ENCODE measurements around the gene CISD2.
"Not testable (repeated sequence)": the region's sequence is repeated elsewhere in the genome, so short reads cannot be mapped to it uniquely, and the experiment has no call there.

Gene CISD2

GRCh38 chr4:102850370-102850769, 18.4 kb upstream of the CISD2 start:
- no peak for DNase-seq (ENCODE audit: low read depth)

GRCh38 chr4:102858828-102859464, 9.8 kb upstream of the CISD2 start:
- no peak for DNase-seq (ENCODE audit: low read depth)

GRCh38 chr4:102860611-102861324, 8.0 kb upstream of the CISD2 start:
- DNase-seq (ENCODE audit: low read depth) = no peak

- DNase-seq (ENCODE audit: low read depth) = no peak
Observed at GRCh38 chr4:102862016-102862415, 6.8 kb upstream of the CISD2 start.

- no peak for DNase-seq (ENCODE audit: low read depth)
Observed at GRCh38 chr4:102862747-102863146, 6.0 kb upstream of the CISD2 start.

GRCh38 chr4:102865327-102865726, 3.5 kb upstream of the CISD2 start:
- not testable (repeated sequence) for DNase-seq (ENCODE audit: low read depth)

GRCh38 chr4:102867278-102868152, 1.3 kb upstream of the CISD2 start:
- DNase-seq (ENCODE audit: low read depth) = no peak

- no peak for DNase-seq (ENCODE audit: low read depth)
Observed at GRCh38 chr4:102868153-102868780, 525 bp upstream of the CISD2 start.

GRCh38 chr4:102869569-102870197, 891 bp downstream of the CISD2 start:
- no peak for DNase-seq (ENCODE audit: low read depth)

- no peak for DNase-seq (ENCODE audit: low read depth)
Observed at GRCh38 chr4:102871772-102872171, 3.0 kb downstream of the CISD2 start.

GRCh38 chr4:102877477-102878106, 8.8 kb downstream of the CISD2 start:
- not testable (repeated sequence) for DNase-seq (ENCODE audit: low read depth)

GRCh38 chr4:102878349-102878748, 9.6 kb downstream of the CISD2 start:
- DNase-seq (ENCODE audit: low read depth) = not testable (repeated sequence)

GRCh38 chr4:102878901-102879300, 10.1 kb downstream of the CISD2 start:
- DNase-seq (ENCODE audit: low read depth) = no peak

- no peak for DNase-seq (ENCODE audit: low read depth)
Observed at GRCh38 chr4:102881343-102881742, 12.6 kb downstream of the CISD2 start.

- DNase-seq (ENCODE audit: low read depth) = no peak
Observed at GRCh38 chr4:102883278-102883677, 14.5 kb downstream of the CISD2 start.

- DNase-seq (ENCODE audit: low read depth) = not testable (repeated sequence)
Observed at GRCh38 chr4:102888570-102888969, 19.8 kb downstream of the CISD2 start.

GRCh38 chr4:102889866-102890265, 21.1 kb downstream of the CISD2 start:
- DNase-seq (ENCODE audit: low read depth) = not testable (repeated sequence)

- not testable (repeated sequence) for DNase-seq (ENCODE audit: low read depth)
Observed at GRCh38 chr4:102896547-102896946, 27.8 kb downstream of the CISD2 start.

GRCh38 chr4:102897610-102898009, 28.8 kb downstream of the CISD2 start:
- DNase-seq (ENCODE audit: low read depth) = not testable (repeated sequence)

GRCh38 chr4:102901804-102902203, 33.0 kb downstream of the CISD2 start:
- DNase-seq (ENCODE audit: low read depth) = no peak

- no peak for DNase-seq (ENCODE audit: low read depth)
Observed at GRCh38 chr4:102918859-102919258, 50.1 kb downstream of the CISD2 start.

Data from HS-27A (cell line).